ENCODE results near the gene TCN2.

Gene TCN2

DNA sequence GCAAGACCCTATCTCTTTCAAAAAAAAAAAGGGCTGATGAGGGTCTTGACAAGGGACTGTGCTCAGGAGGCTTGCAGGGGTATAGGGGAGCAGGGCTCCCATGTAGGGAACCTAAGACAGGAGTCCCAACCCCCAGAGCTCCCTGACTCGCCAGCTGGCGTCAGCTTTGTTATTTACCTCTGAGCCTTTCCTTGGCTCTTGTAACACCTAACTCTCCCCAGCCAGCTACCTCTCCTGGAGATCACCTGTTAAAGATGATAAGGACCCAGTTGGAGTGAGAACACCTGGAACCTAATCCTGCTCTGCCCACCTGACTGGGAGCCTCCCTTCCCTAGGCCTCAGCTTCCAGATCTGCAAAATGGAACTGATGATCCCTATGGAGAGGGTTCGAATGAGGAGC is 41.9 kb downstream of the TCN2 start:
- H3K27me3 ChIP-seq (ENCODE audit: control insufficient read depth, insufficient read depth, low read length): no peaks in the 10 kb centered on the region
- H3K27ac ChIP-seq (ENCODE audit: low read depth, low read length): no peak overlapping the region
- no peak overlapping the region for H3K9ac ChIP-seq (ENCODE audit: low read length)
- H3K9me3 ChIP-seq (ENCODE audit: control insufficient read depth, insufficient read depth, low read depth, low read length): no peaks in the 10 kb centered on the region
- H3K4me1 ChIP-seq (ENCODE audit: control insufficient read depth, insufficient read depth, low read length): peaks cover 3% of the 10 kb centered on the region; the same call in 1 of the 2 replicates
- no peaks in the 10 kb centered on the region for H3K36me3 ChIP-seq (ENCODE audit: control insufficient read depth, insufficient read depth, low read length)
- H3K4me3 ChIP-seq (ENCODE audit: low read depth, low read length): no peak overlapping the region

- no peak overlapping the region for H3K9ac ChIP-seq (ENCODE audit: low read length)
- peaks cover 3% of the 10 kb centered on the region; the same call in 1 of the 2 replicates for H3K4me1 ChIP-seq (ENCODE audit: control insufficient read depth, insufficient read depth, low read length)
- no peak overlapping the region for H3K27ac ChIP-seq (ENCODE audit: low read depth, low read length)
- no peaks in the 10 kb centered on the region for H3K36me3 ChIP-seq (ENCODE audit: control insufficient read depth, insufficient read depth, low read length)
- H3K4me3 ChIP-seq (ENCODE audit: low read depth, low read length): no peak overlapping the region
- no peaks in the 10 kb centered on the region for H3K9me3 ChIP-seq (ENCODE audit: control insufficient read depth, insufficient read depth, low read depth, low read length)
- H3K27me3 ChIP-seq (ENCODE audit: control insufficient read depth, insufficient read depth, low read length): no peaks in the 10 kb centered on the region
Observed at GRCh38 chr22:30649430-30650007, 42.5 kb downstream of the TCN2 start.

GRCh38 chr22:30650508-30651116 is 43.6 kb downstream of the TCN2 start:
- no peak overlapping the region for H3K27ac ChIP-seq (ENCODE audit: low read depth, low read length)
- no peak overlapping the region for H3K9ac ChIP-seq (ENCODE audit: low read length)
- no peaks in the 10 kb centered on the region for H3K36me3 ChIP-seq (ENCODE audit: control insufficient read depth, insufficient read depth, low read length)
- no peaks in the 10 kb centered on the region for H3K27me3 ChIP-seq (ENCODE audit: control insufficient read depth, insufficient read depth, low read length)
- no peak overlapping the region for H3K4me3 ChIP-seq (ENCODE audit: low read depth, low read length)
- peaks cover 3% of the 10 kb centered on the region; the same call in 1 of the 2 replicates for H3K4me1 ChIP-seq (ENCODE audit: control insufficient read depth, insufficient read depth, low read length)
- H3K9me3 ChIP-seq (ENCODE audit: control insufficient read depth, insufficient read depth, low read depth, low read length): no peaks in the 10 kb centered on the region

- H3K9ac ChIP-seq (ENCODE audit: low read length): no peak overlapping the region
- peaks cover 3% of the 10 kb centered on the region; the same call in 1 of the 2 replicates for H3K4me1 ChIP-seq (ENCODE audit: control insufficient read depth, insufficient read depth, low read length)
- H3K36me3 ChIP-seq (ENCODE audit: control insufficient read depth, insufficient read depth, low read length): no peaks in the 10 kb centered on the region
Observed at GRCh38 chr22:30652852-30653251, 45.9 kb downstream of the TCN2 start.

GRCh38 chr22:30654361-30654760 is 47.4 kb downstream of the TCN2 start:
- H3K9ac ChIP-seq (ENCODE audit: low read length): no peak overlapping the region
- H3K27ac ChIP-seq (ENCODE audit: low read depth, low read length): no peak overlapping the region
- H3K4me3 ChIP-seq (ENCODE audit: low read depth, low read length): no peak overlapping the region
- no peaks in the 10 kb centered on the region for H3K9me3 ChIP-seq (ENCODE audit: control insufficient read depth, insufficient read depth, low read depth, low read length)
- H3K36me3 ChIP-seq (ENCODE audit: control insufficient read depth, insufficient read depth, low read length): no peaks in the 10 kb centered on the region
- H3K4me1 ChIP-seq (ENCODE audit: control insufficient read depth, insufficient read depth, low read length): no peaks in the 10 kb centered on the region
- H3K27me3 ChIP-seq (ENCODE audit: control insufficient read depth, insufficient read depth, low read length): no peaks in the 10 kb centered on the region

More at GRCh38 chr22:30652852-30653251, 45.9 kb downstream of the TCN2 start:
- no peaks in the 10 kb centered on the region for H3K9me3 ChIP-seq (ENCODE audit: control insufficient read depth, insufficient read depth, low read depth, low read length)
- H3K27ac ChIP-seq (ENCODE audit: low read depth, low read length): no peak overlapping the region
- H3K4me3 ChIP-seq (ENCODE audit: low read depth, low read length): no peak overlapping the region
- no peaks in the 10 kb centered on the region for H3K27me3 ChIP-seq (ENCODE audit: control insufficient read depth, insufficient read depth, low read length)

- no peaks in the 10 kb centered on the region for H3K4me1 ChIP-seq (ENCODE audit: control insufficient read depth, insufficient read depth, low read length)
Observed at GRCh38 chr22:30655532-30655931, 48.6 kb downstream of the TCN2 start.

GRCh38 chr22:30662040-30662439 is 55.1 kb downstream of the TCN2 start:
- Histone ChIP-seq H3K4me3 (ENCODE audit: low read depth, low read length) (no peak overlapping the region), H3K27ac (ENCODE audit: low read depth, low read length) (no peak overlapping the region), H3K9ac (ENCODE audit: low read length) (no peak overlapping the region), H3K36me3 (ENCODE audit: control insufficient read depth, insufficient read depth, low read length) (peaks cover 4% of the 10 kb centered on the region; the same call in 1 of the 2 replicates), H3K27me3 (ENCODE audit: control insufficient read depth, insufficient read depth, low read length) (peaks cover 10% of the 10 kb centered on the region), H3K4me1 (ENCODE audit: control insufficient read depth, insufficient read depth, low read length) (peaks cover 6% of the 10 kb centered on the region), H3K9me3 (ENCODE audit: control insufficient read depth, insufficient read depth, low read depth, low read length) (no peaks in the 10 kb centered on the region)

More at GRCh38 chr22:30655532-30655931, 48.6 kb downstream of the TCN2 start:
- Histone ChIP-seq H3K9ac (ENCODE audit: low read length) (no peak overlapping the region), H3K9me3 (ENCODE audit: control insufficient read depth, insufficient read depth, low read depth, low read length) (no peaks in the 10 kb centered on the region), H3K4me3 (ENCODE audit: low read depth, low read length) (no peak overlapping the region), H3K27me3 (ENCODE audit: control insufficient read depth, insufficient read depth, low read length) (no peaks in the 10 kb centered on the region), H3K27ac (ENCODE audit: low read depth, low read length) (0 out of 2 replicates have a peak overlapping the region, but pooled peaks have one; percentile 29), H3K36me3 (ENCODE audit: control insufficient read depth, insufficient read depth, low read length) (no peaks in the 10 kb centered on the region)

DNA sequence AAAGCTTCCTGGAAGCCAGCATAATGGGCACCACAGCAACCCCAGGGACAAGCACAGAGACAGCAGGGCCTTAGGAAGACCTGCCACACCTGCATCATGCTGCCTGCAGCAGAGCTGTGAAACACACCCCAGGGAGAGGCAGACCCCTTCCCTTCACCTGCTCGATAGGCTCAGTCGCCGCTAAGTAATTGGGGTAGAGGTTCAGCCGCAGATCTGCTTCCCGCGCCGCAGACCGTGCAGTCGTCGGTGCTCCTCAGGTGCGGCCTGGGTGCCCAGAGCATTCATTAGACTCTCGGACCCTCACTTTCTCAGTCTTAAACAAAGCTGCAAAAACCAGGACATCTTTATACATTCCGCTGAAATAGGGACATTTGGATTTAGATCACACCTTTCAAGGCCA is 57.8 kb downstream of the TCN2 start:
- Histone ChIP-seq H3K27me3 (ENCODE audit: control insufficient read depth, insufficient read depth, low read length) (peaks cover 25% of the 10 kb centered on the region), H3K36me3 (ENCODE audit: control insufficient read depth, insufficient read depth, low read length) (peaks cover 4% of the 10 kb centered on the region; the same call in 1 of the 2 replicates), H3K9me3 (ENCODE audit: control insufficient read depth, insufficient read depth, low read depth, low read length) (no peaks in the 10 kb centered on the region), H3K9ac (ENCODE audit: low read length) (no peak overlapping the region), H3K4me1 (ENCODE audit: control insufficient read depth, insufficient read depth, low read length) (peaks cover 13% of the 10 kb centered on the region), H3K4me3 (ENCODE audit: low read depth, low read length) (no peak overlapping the region), H3K27ac (ENCODE audit: low read depth, low read length) (no peak overlapping the region)

GRCh38 chr22:30665266-30665665 is 58.3 kb downstream of the TCN2 start:
- Histone ChIP-seq H3K36me3 (ENCODE audit: control insufficient read depth, insufficient read depth, low read length) (peaks cover 4% of the 10 kb centered on the region; the same call in 1 of the 2 replicates), H3K9me3 (ENCODE audit: control insufficient read depth, insufficient read depth, low read depth, low read length) (no peaks in the 10 kb centered on the region), H3K27me3 (ENCODE audit: control insufficient read depth, insufficient read depth, low read length) (peaks cover 25% of the 10 kb centered on the region), H3K27ac (ENCODE audit: low read depth, low read length) (no peak overlapping the region), H3K9ac (ENCODE audit: low read length) (no peak overlapping the region), H3K4me3 (ENCODE audit: low read depth, low read length) (no peak overlapping the region), H3K4me1 (ENCODE audit: control insufficient read depth, insufficient read depth, low read length) (peaks cover 13% of the 10 kb centered on the region)

DNA sequence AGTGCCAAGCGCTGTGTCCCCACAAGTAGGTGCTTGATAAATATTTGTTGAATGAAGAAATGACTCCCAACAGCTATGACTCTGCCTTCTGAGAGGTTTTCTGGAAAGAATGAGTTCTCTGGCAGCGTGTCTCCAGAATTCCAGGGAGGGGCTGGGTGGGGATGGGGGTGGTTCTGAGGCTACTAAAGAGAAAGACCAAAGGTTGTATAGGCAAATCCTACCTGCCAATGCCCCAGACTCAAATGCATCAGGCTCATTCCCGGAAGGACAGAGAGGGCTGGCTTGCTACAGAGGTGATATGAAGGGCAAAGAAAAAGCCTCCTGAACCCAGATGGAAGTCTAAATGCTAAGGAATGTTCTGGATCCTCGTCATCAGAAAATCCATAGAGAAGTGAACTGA is 58.8 kb downstream of the TCN2 start:
- no peak overlapping the region for H3K9ac ChIP-seq (ENCODE audit: low read length)
- peaks cover 13% of the 10 kb centered on the region for H3K4me1 ChIP-seq (ENCODE audit: control insufficient read depth, insufficient read depth, low read length)
- peaks cover 4% of the 10 kb centered on the region; the same call in 1 of the 2 replicates for H3K36me3 ChIP-seq (ENCODE audit: control insufficient read depth, insufficient read depth, low read length)
- no peak overlapping the region for H3K4me3 ChIP-seq (ENCODE audit: low read depth, low read length)
- peaks cover 25% of the 10 kb centered on the region for H3K27me3 ChIP-seq (ENCODE audit: control insufficient read depth, insufficient read depth, low read length)
- H3K9me3 ChIP-seq (ENCODE audit: control insufficient read depth, insufficient read depth, low read depth, low read length): no peaks in the 10 kb centered on the region
- H3K27ac ChIP-seq (ENCODE audit: low read depth, low read length): no peak overlapping the region

GRCh38 chr22:30667107-30667493 is 60.1 kb downstream of the TCN2 start:
- Histone ChIP-seq H3K4me3 (ENCODE audit: low read depth, low read length) (peak overlapping the region; percentile 92), H3K27ac (ENCODE audit: low read depth, low read length) (no peak overlapping the region), H3K36me3 (ENCODE audit: control insufficient read depth, insufficient read depth, low read length) (peaks cover 4% of the 10 kb centered on the region; the same call in 1 of the 2 replicates), H3K27me3 (ENCODE audit: control insufficient read depth, insufficient read depth, low read length) (peaks cover 25% of the 10 kb centered on the region), H3K9ac (ENCODE audit: low read length) (peak overlapping the region; percentile 30), H3K4me1 (ENCODE audit: control insufficient read depth, insufficient read depth, low read length) (peaks cover 13% of the 10 kb centered on the region), H3K9me3 (ENCODE audit: control insufficient read depth, insufficient read depth, low read depth, low read length) (no peaks in the 10 kb centered on the region)
